GM18508 (cell line): ENCODE measurements around the gene RNF182.
"Not testable (repeated sequence)": the region's sequence is repeated elsewhere in the genome, so short reads cannot be mapped to it uniquely, and the experiment has no call there.

ENCODE experiments used
- ATAC-seq: cut with Tn5 transposase; IDR thresholded peaks from one replicate; pipeline ENCODE4 v1.9.1; 2021; ENCODE audit warnings: moderate number of reproducible peaks; ENCODE audit not compliant: insufficient read depth, unreplicated experiment

Gene RNF182

DNA sequence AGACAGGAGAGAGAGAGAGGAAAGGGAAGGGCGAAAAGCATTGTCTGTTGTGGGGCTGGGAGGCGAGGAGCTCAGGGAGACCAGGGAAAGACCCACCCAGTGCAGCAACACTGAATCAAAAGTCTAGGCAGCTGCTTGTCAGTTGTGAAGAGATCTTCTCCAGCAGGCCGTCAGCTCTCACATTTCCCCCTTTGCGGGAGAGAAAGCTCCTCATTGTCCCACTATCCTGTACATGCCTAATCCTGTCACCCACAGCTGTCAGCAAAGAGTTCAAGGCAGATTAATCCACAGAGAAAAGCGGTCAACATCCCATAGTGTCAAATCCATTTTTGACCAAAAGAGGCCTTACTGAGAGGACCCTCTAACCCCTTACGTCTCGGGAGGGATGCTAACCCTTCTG is 27.3 kb downstream of the RNF182 start:
- no peak for ATAC-seq

DNA sequence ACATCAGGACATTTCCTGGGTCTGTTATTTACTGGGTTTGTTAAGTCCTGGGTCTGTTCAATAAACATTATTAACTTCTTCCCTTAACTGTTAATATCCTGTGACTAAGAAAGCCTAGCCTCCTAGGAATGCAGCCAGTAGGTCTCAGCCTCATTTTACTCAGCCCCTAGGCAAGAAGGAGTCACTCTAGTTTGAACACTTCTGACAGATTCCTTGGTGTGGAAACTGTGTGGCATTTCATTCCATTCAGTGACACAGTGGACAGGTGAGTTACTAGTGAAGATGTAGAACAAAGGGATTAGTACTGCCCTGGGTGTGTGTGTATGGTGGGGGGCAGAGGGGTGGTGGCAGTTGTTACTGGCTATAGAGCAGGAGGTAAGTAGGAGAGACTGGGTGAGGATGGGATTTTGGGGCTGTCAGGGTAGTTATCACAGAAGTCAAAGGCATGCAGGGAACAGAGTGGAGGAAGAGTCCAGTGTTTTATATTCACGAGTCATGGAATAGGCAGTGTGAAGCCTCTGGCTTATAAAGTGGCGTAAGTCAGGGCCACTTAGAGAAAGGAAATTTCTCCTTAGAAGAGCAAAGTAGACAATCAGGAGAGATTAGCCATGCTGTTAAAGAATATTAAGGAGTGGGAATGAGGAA is 28.4 kb downstream of the RNF182 start:
- no peak for ATAC-seq

DNA sequence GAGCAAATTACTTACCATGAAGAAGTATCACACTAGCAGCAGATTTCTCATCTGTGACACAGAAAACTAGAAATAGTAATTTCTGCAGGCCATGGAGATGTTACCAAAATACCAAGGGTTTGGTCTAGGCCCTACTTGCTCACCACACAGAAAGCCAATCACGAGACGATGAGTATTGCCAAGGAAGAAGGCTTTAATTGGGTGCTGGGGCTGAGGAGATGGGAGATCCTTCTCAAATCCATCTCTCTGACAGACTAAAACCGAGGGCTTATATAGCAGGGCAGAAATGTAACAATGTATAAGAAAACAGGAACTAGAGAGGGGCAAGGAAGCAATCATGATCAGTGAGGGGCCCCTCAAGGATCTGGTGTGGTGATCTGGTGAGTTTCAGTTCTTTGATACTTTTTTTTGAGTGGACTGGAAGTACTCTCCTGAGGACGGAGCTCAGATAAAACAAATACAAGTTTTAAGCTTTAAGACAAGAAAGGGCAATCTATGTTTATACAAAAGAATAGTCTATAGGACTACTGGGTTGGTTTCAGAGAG is 40.9 kb downstream of the RNF182 start:
- no peak for ATAC-seq

DNA sequence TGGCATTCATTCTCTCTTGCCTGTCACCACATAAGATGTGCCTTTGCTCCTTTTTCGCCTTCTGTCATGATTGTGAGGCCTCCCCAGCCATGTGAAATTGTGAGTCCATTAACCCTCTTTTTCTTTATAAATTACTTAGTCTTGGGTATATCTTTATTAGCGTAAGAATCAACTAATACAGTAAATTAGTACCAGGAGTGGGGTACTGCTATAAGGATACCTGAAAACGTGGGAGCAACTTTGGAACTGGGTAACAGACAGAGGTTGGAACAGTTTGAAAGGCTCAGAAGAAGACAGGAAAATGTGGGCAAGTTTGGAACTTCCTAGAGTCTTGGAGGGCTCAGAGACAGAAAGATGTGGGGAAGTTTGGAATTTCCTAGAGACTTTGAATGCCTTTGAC is 46.6 kb downstream of the RNF182 start:
- no peak for ATAC-seq

DNA sequence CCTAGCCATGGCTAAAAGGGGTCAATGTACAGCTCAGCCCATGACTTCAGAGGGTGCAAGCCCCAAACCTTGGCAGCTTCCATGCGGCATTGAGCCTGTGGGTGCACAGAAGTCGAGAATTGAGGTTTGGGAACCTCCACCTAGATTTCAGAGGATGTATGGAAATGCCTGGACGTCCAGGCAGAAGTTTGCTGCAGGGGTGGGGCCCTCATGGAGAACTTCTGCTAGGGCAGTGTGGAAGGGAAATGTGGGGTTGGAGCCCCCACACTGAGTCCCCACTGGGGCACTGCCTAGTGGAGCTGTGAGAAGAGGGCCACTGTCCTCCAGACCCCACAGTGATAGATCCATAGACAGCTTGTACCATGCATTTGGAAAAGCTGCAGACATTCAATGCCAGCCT is 47.9 kb downstream of the RNF182 start:
- not testable (repeated sequence) for ATAC-seq

DNA sequence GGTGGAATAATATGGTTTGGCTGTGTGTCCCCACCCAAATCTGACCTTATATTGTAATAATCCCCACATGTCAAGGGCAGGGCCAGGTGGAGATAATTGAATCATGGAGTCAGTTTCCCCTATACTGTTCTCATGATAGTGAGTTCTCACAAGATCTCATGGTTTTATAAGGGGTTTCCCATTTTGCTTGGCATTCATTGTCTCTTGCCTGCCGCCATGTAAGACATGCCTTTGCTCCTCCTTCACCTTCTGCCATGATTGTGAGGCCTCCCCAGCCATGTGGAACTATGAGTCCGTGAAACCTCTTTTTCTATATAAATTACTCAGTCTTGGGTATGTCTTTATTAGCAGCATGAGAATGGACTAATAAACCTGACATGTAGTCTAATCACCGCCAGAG is 48.7 kb downstream of the RNF182 start:
- not testable (repeated sequence) for ATAC-seq

DNA sequence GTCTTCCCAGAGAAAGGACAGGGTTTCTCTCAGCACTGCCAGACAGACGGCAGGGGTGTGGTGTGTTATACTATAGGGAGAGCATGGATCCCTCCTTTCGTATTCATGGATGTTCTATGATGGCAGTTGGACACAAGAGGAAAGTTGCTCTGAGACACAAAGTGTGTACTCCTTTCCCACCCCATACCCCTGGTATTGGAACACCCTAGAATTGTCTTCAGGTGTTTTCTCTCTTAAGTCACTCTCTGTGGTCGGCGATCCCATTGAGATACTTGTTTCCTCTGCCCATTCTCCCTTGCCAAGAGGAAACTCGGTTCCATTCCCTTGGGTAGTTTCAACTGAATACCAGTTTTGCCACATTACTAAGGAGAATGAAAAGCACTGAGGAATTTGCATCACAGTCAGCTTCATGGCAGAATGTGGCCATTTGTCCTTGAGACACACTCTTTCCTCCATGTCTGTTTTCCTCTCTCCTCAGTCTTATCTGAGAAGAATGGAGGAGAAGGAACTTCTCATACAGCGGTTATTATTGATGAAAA is 53.4 kb downstream of the RNF182 start:
- ATAC-seq: no peak

DNA sequence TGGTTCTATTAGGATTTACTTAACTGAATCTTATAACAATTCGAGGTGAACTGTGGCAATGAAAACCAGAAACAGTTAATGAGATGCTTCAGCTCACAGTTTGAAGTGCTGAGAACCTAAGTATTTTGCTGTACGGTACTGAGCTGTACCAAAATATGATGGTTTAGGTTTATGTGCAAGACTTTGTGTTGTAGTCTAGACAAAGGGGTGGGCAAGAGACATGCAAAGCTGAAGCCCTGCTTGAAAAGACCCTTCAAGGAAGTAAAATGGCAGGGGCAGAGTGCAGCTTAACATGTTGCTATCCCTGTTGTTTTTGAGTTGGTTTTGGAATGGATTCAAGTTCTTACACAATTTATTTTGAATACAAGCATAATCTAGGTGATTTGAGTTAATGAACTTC is 54.0 kb downstream of the RNF182 start:
- no peak for ATAC-seq

DNA sequence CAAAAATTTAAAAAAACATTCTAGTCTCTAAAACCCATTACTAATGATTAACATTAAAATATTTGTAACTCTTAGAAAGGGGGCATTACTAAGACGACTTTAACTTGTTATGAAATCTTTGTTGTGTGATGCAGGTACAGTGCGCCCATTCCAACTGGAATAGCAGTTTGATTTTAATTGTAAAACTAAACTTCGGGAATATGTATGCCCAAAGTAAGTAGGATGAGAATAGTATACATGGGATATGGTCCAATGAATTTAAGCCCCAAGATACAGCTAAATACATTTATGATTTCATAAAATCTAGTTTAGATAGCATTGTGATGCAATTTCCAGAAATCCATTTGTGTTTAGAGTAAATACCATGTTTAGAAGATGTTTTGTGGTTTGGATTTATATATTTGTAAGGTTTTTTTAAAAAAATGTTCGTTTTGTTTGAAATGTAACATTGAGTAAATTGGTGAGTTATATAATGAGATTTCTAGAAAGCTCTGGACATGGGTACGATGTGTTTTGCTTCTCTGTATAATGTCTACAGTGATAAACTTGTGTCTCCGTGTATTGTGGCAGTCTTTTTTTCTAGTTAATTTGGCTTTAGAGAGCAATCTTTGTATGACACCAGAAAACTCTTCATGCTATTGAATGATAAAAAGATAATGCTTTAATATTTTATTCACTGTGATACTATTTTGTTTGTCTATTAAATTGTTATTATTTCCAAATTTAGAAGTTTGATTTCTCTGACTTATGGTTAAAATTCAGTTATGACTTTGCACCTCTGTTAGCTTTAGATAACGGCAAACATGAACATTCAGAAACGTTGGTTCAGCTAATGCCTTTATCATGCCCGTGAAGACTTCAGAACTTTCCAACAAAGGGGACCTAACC is 54.8 kb downstream of the RNF182 start:
- ATAC-seq: no peak

DNA sequence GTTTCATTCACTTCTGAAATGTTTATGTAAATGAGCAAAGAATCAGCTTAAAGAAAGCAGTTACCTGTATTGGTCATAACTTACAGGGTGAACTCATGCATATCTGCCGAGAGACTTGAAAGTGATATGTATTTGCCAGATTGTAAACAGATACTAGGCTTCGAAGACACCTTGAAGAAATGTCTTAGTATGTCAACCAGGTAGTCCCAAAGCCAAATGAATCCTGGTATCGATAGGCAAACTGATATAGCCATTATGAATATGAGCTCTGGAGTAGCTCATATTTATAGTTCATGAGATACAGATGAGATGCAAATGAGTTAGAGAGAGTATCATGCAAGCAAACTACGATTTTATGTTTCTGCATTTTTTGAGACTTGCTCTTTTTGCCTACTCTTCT is 55.8 kb downstream of the RNF182 start:
- ATAC-seq: no peak

DNA sequence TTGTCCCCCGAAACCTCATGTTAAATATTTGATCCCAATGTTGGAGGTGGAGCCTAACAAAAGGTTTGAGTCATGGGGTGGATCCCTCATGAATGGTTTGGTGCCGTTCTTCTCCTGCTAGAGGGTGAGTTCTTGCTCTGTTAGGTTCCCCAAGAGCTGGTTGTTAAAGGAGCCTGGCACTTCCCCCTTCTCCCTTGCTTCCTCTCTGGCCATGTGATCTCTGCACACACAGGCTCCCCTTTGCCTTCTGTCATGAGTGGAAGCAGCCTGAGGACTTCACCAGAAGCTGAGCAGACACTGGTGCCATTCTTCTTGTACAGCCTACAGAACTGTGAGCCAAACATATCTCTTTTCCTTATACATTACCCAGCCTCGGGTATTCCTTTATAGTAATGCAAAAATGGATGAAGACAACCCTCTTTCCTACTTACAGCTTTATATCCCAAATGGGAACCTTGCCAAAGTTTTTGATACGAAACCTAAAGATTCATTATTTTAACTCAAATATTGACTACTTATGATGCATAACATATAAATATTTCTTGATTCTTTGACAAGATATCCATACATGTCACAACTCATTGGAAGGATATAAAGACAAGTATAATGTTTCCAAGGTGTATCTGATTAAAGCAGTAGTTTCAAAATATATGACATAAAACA is 61.0 kb downstream of the RNF182 start:
- no peak for ATAC-seq

DNA sequence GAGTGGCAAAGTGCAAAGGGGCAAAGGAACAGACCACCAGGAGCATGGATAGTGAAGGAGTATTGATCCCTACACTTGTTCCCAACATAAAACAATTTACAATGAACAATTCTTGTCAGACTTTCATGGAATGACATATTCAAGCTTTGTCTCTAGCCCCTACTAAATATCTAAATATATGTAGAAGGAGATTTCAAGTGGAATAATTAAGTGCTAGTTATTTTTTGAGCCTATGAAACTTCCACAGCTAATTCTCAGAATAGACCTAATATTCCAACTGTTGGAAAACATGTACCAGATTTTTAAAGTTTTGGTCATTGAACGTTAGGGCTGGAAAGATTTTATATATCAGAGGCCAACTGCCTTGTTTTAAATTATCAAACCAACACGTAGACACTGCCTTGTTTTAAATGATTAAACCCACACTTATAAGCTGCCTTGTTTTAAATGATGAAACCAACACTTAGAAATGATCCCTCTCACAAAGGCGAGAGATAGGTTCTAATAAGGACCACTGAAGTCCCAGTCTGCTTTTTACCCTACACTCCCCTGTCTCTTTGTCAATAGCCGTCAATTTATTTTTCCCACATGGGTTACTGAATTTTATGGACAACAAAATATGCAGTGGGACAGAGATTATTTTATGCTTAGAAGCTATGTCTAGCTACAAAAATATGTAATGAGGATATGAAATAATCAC is 62.1 kb downstream of the RNF182 start:
- ATAC-seq: no peak

DNA sequence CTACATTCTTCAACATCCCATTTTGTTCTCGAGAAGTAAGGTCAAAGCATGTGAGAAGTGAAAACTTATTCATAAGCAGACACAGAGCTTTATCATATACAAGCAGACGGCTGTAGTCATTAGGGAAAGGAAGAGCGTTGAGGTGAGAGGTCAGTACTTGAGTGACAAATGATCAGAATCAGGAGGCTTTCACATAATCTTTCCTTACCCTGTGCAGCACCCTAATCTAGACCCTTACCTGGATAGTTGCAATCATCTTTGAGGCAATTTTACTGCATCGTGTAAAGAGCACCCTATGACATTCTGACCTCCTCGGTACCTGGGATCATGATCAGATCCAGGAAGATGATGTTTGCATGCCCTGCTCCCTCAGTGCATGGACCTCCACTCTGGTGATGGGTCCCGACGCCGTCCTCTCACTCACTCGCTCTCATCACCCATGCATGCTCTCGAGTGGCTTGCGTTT is 62.7 kb downstream of the RNF182 start:
- ATAC-seq: no peak

DNA sequence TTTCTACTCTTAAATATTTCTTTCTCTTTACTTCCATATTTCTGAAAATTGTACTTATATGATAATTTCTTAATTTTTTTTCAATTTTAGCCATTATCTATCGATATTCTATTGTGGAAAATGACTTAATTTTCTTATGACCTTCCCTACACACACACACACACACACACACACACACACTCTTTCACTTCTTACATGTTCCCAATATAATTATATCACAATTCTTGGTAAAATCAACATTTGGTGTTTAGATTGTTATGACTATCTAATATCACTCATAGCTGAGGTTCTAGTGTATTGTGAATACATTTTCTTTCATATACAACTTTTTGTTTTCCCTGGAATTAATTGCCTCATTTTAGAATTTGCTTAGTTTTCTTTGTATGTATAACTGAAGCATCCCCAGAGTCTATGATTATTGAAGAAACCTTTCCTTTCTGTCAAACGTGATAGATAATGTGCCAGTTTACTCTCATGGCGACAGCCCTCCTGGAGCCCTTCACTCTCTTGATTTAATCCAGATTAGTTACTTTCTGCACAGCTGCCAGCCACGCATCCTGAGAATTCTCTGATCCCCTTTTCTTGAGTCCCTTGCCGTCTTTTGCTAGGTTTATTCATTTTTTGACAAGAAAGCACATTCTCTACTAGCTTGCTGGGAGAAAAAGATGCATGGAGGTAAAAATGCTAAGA is 63.4 kb downstream of the RNF182 start:
- no peak for ATAC-seq

DNA sequence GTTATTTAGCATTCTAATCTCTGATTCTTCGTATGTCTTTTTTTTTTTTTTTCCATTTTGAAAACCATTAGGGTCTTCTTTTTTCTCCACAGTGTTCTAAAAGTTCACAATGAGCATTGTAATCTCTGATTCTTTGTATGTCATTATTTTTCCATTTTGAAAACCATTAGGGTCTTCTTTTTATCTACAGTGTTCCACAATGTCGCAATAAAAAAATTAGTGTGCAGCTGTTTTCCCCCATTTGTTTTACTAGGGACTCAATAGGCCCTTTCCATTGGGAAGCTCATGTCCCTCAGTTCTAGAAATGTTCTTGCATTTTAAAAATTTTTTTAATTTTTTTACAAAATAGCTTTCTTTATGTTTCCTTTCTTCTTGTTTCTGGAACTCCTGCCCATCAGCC is 64.2 kb downstream of the RNF182 start:
- ATAC-seq: no peak

DNA sequence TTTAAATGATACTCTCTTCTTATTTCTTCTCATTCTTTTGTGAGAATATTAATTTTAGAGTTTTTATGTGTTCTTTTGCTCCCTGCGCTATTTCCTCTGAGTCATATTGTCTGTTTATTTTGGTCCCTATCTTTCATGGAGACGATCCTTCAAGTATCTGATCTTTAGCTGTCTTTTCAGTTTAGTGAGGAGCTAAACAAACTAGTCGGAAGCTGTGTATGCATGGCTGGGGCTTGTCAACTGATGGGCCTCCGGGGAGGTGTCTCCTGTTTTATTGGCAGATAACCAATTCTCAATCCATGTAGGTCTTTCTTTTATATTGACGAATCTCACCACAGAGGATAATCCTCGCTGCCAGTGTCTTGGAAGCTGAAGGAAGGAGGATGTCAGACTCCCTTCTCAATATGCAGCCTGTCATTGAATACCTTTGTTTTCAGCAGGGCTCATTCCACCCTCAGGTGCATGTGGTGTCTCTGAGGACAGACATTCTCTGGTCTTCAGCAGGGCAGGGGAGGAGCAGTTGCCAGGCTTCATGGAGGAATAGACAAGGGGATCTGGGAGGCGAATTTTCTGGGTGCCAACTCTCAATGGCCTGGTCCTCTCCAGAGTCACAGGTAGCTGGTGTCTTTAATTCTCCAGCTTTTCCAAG is 64.9 kb downstream of the RNF182 start:
- ATAC-seq: no peak

DNA sequence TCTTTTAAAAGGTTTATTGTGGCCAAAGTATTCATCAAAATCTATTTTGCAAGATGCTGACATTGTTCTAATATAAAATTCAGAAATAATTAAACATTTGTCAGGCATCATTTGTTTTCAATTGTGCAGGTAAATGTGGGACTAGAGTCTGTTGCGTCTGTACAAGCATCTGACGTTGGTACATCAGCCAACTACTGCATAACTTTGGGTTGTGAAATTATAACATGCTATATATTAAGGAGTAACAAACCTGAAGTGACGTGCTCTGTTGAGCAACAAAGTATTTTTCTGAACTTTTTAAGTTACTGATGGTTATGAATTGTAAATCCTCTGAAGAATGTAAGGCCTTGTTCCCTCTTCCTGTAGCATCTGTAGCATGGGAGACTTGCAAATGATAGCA is 66.0 kb downstream of the RNF182 start:
- no peak for ATAC-seq

DNA sequence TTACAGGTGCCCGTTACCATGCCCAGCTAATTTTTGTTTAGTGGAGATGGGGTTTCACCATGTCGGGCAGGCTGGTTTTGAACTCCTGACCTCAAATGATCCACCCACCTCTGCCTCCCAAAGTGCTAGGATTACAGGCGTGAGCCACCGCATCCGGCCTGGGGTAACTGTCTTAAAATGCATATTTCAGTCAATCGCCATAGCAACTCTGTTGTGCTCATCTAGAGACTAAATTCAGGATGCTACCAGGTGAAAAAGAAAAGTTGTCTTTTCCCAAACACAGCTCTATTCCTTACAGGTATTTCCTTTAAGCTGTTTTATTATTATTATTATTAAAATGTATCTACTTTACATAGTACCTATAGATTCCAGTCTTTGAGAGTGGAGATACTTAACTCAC is 66.6 kb downstream of the RNF182 start:
- ATAC-seq: no peak

DNA sequence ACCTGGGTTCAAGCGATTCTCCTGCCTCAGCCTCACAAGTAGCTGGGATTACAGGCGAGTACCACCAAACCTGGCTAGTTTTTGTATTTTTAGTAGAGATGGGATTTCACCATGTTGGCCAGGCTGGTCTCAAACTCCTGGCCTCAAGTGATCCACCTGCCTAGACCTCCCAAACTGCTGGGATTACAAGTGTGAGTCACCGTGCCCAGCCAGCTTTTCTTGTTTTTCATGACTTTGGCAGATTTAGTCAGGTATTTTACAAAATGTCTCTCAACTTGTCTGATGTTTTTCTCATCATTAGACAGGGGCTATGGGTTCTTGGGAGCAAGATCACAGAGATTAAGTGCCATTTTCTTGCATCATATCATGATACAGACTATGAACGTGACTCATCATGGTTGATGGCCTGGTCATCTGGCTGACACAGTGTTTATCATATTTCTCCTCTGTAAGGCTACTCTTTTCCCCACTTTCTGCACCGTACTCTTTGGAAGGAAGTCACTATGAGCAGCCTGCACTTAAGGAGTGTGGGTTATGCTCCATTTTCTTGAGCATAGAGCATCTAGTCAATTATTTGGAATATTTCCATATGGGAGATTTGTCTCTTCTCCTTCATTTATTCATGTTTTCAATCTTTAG is 67.8 kb downstream of the RNF182 start:
- no peak for ATAC-seq
